ENCODE measurements around the gene CFAP20DC. TPM values are rescaled to one million over a fixed set of nuclear protein-coding genes. Genes with fewer than 3 reads are reported as not detected.

CFAP20DC gene
- total RNA-seq, 1 donor from 2014 or later: 8.0 TPM

DNA sequence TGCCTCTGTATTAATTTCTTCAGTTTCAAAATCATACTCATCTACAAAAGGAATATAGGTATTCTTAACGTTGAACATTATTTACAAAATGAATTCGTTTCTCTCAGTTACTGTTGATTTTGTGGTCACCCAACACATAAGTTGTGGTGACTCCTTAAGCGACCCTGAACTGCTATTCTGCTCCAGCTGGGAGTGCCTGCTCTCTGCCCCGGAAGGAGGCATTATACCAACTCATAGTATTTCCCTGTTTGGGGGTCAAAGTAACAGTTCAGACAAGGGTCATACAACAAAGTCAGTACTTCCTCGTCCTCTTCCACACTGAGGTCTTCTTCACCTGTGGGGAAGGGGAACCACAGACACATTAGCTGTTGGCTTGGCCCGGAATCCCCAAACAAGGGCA lies 307.6 kb downstream of the CFAP20DC start:
- no peak for TF ChIP-seq CTCF (IDR thresholded peaks at IDR 0.05; ENCODE audit: unreplicated experiment)
- Mint-ChIP-seq H3K4me1 (ENCODE audit: low read depth) (no peaks in the 10 kb centered on the region), H3K27ac (no peak overlapping the region), H3K27me3 (no peaks in the 10 kb centered on the region), H3K9me3 (ENCODE audit: low read depth) (no peaks in the 10 kb centered on the region), H3K36me3 (ENCODE audit: insufficient read depth) (no peaks in the 10 kb centered on the region), H3K4me3 (ENCODE audit: low read depth) (no peak overlapping the region)
- no peak for DNase-seq (ENCODE audit: low spot score, unreplicated experiment)

- H3K4me1 Mint-ChIP-seq (ENCODE audit: low read depth): no peaks in the 10 kb centered on the region
- TF ChIP-seq CTCF (IDR thresholded peaks at IDR 0.05; ENCODE audit: unreplicated experiment): no peak
- no peak overlapping the region for H3K27ac Mint-ChIP-seq
- no peak for DNase-seq (ENCODE audit: low spot score, unreplicated experiment)
- H3K9me3 Mint-ChIP-seq (ENCODE audit: low read depth): no peaks in the 10 kb centered on the region
- H3K4me3 Mint-ChIP-seq (ENCODE audit: low read depth): no peak overlapping the region
- H3K36me3 Mint-ChIP-seq (ENCODE audit: insufficient read depth): no peaks in the 10 kb centered on the region
- H3K27me3 Mint-ChIP-seq: no peaks in the 10 kb centered on the region
Observed at GRCh38 chr3:58737644-58738043, 312.2 kb downstream of the CFAP20DC start.

DNA sequence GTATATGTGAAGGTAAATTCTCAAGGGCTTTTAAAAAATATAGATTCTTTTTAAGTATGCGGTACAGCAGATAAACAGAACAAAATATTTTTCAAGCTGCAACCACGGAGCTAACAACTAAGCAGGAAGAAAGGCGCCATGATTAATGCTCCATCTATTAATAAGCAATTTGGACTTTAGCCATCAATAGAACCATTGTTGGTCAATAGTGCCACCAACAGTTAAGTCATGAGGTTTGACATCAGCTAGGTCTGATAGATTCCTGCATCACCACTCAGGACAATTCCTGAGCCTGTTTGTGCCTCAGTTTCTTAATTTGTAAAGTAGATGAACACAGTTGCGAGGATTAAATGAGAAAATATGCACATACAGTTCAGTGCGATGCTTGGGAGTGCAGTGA lies 318.2 kb downstream of the CFAP20DC start:
- Mint-ChIP-seq H3K27me3 (no peaks in the 10 kb centered on the region), H3K27ac (no peak overlapping the region), H3K36me3 (ENCODE audit: insufficient read depth) (no peaks in the 10 kb centered on the region), H3K4me3 (ENCODE audit: low read depth) (no peak overlapping the region), H3K9me3 (ENCODE audit: low read depth) (peaks cover 4% of the 10 kb centered on the region), H3K4me1 (ENCODE audit: low read depth) (peaks cover 4% of the 10 kb centered on the region)
- TF ChIP-seq CTCF (IDR thresholded peaks at IDR 0.05; ENCODE audit: unreplicated experiment): peak; percentile 5
- DNase-seq (ENCODE audit: low spot score, unreplicated experiment): no peak

DNA sequence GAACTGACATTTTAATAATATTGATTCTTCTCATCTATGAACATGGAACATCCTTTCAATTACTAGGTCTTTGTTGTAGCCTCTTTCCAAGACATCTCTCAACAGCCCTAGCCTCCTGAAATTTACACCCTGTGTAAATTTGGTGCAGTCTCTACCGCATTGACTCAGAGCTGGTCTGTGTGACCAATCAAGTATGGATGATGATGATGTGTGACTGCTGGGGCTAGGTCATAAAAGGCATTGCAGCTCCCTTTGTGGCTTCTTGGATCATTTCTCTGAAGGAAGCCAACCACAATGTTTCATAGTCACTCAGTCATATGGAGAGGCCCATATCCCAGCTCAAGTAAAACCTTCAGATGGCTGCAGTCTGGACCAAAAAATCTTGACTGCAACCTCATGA lies 321.1 kb downstream of the CFAP20DC start:
- Mint-ChIP-seq H3K4me3 (ENCODE audit: low read depth) (no peak overlapping the region), H3K27ac (no peak overlapping the region), H3K27me3 (no peaks in the 10 kb centered on the region), H3K4me1 (ENCODE audit: low read depth) (peaks cover 16% of the 10 kb centered on the region), H3K36me3 (ENCODE audit: insufficient read depth) (no peaks in the 10 kb centered on the region), H3K9me3 (ENCODE audit: low read depth) (peaks cover 8% of the 10 kb centered on the region)
- no peak for TF ChIP-seq CTCF (IDR thresholded peaks at IDR 0.05; ENCODE audit: unreplicated experiment)
- DNase-seq (ENCODE audit: low spot score, unreplicated experiment): no peak

DNA sequence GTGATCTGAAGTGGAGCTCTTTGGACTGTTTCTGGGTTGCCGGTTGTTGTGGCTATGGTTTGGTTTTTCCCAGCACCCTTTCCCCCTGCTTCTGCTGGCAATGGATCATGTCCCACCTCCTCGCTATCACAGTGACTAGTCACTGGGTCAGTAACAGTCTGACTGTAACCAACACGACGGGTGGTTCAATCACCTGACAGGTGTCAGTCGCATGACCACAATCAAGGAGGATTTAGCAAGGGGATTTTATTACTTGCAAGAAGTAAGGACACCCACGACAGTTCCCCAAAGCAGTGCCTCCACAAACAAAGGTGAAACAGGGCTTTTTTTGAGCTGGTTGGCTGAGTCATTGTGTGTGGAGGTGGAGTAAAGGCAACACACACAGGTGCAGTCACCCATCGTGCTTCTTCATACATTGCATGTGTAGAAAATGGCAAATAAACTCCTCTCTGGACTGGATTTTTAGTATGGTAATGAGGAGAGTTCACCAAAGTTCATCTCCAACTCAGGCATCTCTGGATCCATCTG lies 324.4 kb downstream of the CFAP20DC start:
- Mint-ChIP-seq H3K4me3 (ENCODE audit: low read depth) (no peak overlapping the region), H3K27ac (no peak overlapping the region), H3K4me1 (ENCODE audit: low read depth) (peaks cover 23% of the 10 kb centered on the region), H3K36me3 (ENCODE audit: insufficient read depth) (no peaks in the 10 kb centered on the region), H3K9me3 (ENCODE audit: low read depth) (peaks cover 8% of the 10 kb centered on the region), H3K27me3 (no peaks in the 10 kb centered on the region)
- no peak for TF ChIP-seq CTCF (IDR thresholded peaks at IDR 0.05; ENCODE audit: unreplicated experiment)
- DNase-seq (ENCODE audit: low spot score, unreplicated experiment): no peak

All from progenitor cell of endocrine pancreas (in vitro differentiated cells).